PFSK-1 (cell line): ENCODE data around the gene LRRC8D.

Experiments used
- REST ChIP-seq, 2 experiments: IDR thresholded peaks; 2 replicates each; pipeline versions ENCODE4 v1.6.1 to v1.8.0; 2011 to 2012; ENCODE audit warnings: low read depth in 2 of 2, low read length in 2 of 2, control low read depth in 1 of 2, inconsistent platforms in 1 of 2, mild to moderate bottlenecking in 1 of 2, moderate library complexity in 1 of 2; ENCODE audit not compliant: insufficient read depth in 1 of 2
- TAF1 ChIP-seq: IDR thresholded peaks from 2 replicates; pipeline ENCODE4 v1.6.1; 2012; ENCODE audit warnings: low read length, control low read depth, borderline replicate concordance; ENCODE audit not compliant: insufficient read depth

DNA sequence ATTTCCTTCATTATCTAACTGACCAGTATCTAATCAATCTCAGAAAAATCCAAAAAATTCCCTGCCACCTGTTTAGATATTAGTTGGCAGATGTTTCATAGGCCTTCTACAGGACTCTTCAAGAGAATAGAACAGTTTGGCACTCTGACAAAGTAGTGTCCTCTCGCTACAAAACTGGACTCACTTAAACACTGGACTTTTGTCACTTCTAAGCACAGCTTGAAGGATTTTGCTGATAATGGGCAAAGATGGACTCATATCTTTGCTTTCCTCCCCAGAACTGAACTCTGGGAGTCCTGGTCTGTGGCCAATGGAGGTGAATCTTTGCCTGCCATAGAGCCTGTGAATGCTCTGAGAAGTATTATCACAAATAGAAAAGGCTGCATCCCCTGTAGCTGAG, 115.9 kb downstream of the LRRC8D start:
- TF ChIP-seq TAF1 (no peak), REST (IDR thresholded peaks at IDR 0.05; ENCODE audit: insufficient read depth in 1 of 2, low read depth in 2 of 2, low read length in 2 of 2) (no peak)
